Ovary (tissue), 3 donors: ENCODE measurements around the gene KLHL3.

ENCODE experiments used
- EP300 ChIP-seq: sonication (generic); formaldehyde crosslinking; IDR thresholded peaks from one replicate; pipeline ENCODE4 v1.6.1; 2017; ENCODE audit warnings: antibody characterized with exemption
- POLR2A ChIP-seq: fragments of 450-650 bp; IDR thresholded peaks from one replicate; pipeline ENCODE4 v1.6.1; 2017; ENCODE audit warnings: antibody characterized with exemption, mild to moderate bottlenecking, moderate library complexity
- TF ChIP-seq, protein P1 (sequence below), 3 donors: fragments of 450-650 bp in 2 of 3; fragments of 200-600 bp in 1 of 3; IDR thresholded peaks; one replicate each; pipeline versions ENCODE4 v1.5.1 to v1.8.0; 2016 to 2022; ENCODE audit warnings: antibody characterized with exemption in 3 of 3, mild to moderate bottlenecking in 1 of 3
- donor health status: DM: no; HTN: no; CAD: no.

DNA sequence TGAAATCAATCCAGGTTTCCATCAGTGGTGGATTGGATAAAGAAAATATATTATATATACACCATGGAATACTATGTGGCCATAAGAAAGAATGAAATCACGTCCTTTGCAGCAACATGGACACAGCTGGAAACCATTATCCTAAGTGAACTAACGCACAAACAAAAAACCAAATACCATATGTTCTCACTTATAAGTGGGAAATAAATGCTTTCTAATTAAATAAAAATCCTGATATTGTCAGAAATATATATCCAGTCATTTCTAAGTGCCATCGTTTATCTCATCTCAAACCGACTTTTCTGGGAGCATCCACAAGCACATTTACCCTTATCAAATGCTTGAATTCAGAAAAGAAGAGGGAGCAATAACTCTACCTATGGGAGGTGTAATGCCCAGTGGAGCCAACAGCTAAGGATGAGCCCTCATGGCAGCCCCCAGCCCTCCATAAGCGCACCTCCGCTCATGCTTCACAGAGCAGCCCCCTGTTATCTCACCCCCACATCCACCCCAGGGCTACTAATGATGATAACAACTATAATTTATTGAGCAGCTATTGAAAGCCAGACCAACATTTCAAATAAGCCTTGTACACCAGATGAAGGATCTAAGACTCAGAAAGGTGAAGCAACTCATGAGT is 135.0 kb downstream of the KLHL3 start:
- TF ChIP-seq, protein P1, sequence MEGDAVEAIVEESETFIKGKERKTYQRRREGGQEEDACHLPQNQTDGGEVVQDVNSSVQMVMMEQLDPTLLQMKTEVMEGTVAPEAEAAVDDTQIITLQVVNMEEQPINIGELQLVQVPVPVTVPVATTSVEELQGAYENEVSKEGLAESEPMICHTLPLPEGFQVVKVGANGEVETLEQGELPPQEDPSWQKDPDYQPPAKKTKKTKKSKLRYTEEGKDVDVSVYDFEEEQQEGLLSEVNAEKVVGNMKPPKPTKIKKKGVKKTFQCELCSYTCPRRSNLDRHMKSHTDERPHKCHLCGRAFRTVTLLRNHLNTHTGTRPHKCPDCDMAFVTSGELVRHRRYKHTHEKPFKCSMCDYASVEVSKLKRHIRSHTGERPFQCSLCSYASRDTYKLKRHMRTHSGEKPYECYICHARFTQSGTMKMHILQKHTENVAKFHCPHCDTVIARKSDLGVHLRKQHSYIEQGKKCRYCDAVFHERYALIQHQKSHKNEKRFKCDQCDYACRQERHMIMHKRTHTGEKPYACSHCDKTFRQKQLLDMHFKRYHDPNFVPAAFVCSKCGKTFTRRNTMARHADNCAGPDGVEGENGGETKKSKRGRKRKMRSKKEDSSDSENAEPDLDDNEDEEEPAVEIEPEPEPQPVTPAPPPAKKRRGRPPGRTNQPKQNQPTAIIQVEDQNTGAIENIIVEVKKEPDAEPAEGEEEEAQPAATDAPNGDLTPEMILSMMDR (IDR thresholded peaks at IDR 0.05): no peak
- TF ChIP-seq POLR2A: no peak
- no peak for TF ChIP-seq EP300
